ENCODE measurements around the gene BDKRB1.

DNA sequence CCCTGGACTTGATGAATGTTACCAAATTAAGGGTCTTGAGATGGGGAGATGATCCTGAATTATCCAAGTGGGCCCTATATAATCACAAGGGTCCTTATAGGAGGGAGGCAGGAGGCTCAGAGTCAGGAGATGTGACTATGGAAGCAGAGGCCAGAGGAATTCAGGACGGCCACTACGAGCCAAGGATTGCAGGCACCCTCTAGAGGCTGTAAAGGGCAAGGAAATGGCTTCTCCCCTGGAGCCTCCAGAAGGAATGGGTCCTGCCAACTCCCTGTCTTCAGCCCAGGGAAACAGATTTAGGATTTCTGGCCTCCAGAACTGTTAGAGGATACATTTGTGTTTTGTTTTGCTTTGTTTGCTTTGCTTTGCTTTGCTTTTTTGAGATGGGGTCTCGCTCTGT lies 8.8 kb downstream of the BDKRB1 start:
- TF ChIP-seq POLR2AphosphoS5 (IDR thresholded peaks at IDR 0.05; ENCODE audit: low read depth, low read length) (no peak), FOXP2 (optimal IDR thresholded peaks at IDR 0.05; ENCODE audit: borderline replicate concordance, extremely low read depth, extremely low read length, insufficient read depth) (no peak), TAF1 (IDR thresholded peaks at IDR 0.05; ENCODE audit: borderline replicate concordance, insufficient read depth, low read length) (no peak)
- TF ChIP-seq, protein P1, sequence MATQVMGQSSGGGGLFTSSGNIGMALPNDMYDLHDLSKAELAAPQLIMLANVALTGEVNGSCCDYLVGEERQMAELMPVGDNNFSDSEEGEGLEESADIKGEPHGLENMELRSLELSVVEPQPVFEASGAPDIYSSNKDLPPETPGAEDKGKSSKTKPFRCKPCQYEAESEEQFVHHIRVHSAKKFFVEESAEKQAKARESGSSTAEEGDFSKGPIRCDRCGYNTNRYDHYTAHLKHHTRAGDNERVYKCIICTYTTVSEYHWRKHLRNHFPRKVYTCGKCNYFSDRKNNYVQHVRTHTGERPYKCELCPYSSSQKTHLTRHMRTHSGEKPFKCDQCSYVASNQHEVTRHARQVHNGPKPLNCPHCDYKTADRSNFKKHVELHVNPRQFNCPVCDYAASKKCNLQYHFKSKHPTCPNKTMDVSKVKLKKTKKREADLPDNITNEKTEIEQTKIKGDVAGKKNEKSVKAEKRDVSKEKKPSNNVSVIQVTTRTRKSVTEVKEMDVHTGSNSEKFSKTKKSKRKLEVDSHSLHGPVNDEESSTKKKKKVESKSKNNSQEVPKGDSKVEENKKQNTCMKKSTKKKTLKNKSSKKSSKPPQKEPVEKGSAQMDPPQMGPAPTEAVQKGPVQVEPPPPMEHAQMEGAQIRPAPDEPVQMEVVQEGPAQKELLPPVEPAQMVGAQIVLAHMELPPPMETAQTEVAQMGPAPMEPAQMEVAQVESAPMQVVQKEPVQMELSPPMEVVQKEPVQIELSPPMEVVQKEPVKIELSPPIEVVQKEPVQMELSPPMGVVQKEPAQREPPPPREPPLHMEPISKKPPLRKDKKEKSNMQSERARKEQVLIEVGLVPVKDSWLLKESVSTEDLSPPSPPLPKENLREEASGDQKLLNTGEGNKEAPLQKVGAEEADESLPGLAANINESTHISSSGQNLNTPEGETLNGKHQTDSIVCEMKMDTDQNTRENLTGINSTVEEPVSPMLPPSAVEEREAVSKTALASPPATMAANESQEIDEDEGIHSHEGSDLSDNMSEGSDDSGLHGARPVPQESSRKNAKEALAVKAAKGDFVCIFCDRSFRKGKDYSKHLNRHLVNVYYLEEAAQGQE (IDR thresholded peaks at IDR 0.05; ENCODE audit: insufficient read depth in 1 of 2, low read depth in 2 of 2, low read length in 2 of 2): no peak

All from PFSK-1 (cell line).